HG03442 (cell line): ENCODE measurements around the gene KCNE4.
A peak's percentile ranks its signal among the peaks of the same experiment; 100 is the strongest.
"Not testable (repeated sequence)": the region's sequence is repeated elsewhere in the genome, so short reads cannot be mapped to it uniquely, and the experiment has no call there.

ENCODE experiments used
- ATAC-seq: cut with Tn5 transposase; IDR thresholded peaks from one replicate; pipeline ENCODE4 v1.9.1; 2021; ENCODE audit warnings: mild to moderate bottlenecking, moderate library complexity; ENCODE audit not compliant: unreplicated experiment

The KCNE4 gene

DNA sequence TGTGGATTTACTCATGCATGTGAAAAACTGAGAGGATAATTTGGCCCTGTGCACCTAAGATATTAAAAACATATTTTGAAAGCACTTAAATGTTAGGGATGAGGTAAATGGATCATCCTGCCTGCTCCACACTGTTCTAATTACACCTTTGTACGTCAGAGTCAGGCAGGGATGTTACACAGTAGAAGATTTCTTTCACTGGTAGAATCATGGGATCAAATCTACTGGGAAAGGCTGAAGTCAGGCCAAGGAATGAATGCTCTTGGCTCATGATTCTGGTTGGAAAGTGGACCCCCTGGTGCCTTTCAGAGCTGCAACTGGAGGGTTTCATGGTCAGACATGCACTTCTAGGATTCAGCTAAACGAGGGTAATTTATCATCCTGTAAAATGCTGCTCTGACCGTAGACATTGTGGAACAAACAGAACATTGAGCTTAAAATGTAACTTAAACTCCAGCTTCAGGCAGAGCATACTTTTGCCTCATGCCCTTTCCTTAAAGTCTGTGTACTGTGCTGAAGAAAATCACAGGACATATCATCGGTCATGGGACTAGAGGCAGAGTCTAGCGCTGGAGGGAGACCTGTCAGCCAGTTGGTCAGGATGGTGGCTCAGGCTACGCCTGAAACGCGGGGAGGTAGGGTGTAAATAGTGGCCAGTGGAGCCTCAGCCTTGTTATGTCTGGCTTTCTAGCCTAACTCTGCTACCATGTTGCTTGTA, 4.9 kb downstream of the KCNE4 start:
- no peak for ATAC-seq

DNA sequence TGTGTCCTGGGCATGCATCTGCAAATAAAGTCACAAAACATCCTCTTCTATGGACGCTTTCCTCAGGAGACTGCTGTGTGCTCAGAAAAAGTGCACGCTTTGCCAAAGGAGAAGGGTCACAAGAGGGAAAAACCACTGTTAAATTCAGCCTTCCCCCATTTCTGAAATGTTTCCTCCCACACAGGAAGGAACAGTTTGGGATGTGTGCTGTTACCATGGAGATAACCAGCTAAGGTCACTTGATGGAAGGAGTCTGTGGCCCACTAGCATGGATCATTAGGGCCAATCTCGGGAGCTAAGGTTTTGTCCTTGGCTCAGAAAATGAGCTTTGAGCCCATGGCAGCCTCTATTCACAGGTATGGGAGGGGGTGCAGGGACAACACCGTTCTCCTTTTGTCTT, 5.6 kb downstream of the KCNE4 start:
- ATAC-seq = no peak

DNA sequence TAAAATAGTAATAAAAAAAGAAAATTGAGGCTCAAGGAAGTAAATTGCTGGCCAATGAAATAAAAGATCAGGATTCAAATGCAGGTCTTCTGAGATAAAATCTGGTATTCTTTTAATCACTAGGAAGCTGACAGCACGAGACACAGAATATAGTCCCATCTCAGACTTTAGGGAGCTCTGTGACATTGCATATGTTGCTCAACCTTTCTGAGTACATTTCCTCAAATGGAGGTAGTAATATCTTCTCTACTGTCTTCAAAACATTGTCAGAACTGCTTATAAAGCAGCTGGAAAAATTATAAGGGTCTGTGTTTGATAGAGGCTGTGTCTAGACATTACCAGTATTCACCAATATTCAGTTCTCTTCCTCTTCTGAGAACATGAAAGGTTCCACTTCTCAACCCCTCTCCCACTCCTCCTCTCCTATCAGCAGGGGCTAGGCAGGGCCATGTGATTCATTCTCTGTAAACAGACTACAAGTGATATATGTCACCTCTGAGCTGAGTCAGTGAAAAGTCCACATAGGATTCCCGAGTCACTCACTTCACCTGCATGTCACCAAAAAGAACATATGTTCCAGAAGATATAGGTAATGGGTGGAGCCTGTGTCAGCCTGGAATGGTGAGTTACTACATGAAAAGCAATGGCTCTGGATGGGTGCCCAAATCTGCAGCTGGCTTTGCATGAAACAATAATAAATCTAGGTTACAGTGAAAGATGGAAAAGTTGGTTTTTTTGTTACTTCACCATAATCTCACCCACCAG, 7.1 kb downstream of the KCNE4 start:
- no peak for ATAC-seq

DNA sequence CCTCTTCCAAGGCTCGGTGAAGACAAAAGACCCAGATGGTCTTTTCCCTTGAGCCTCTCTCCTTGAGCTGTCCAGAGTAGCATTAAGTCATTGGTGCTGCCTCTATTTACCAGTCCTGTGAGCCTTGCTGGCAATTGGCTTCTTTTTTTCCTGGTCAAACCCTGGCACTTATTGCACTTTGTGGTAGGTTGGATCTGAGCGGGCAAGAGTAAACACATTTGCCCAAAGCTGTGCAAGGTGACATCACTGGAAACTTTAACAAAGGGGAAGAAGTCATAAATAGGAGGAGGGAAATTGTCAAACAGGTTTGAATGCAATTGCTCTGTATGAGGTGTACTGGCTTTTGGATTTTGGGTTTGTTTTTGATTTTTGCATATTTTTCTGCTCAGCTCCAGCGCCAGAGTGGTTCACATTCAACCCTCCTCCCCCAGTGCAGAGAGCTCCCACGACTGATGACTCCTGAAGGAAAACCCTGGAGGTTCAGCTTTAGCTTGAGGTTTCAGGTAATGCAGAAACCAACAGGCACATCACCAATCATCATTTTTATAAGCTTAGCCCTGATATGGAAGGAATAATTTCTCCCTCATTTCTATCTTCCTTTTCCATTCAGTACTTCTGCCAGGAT, 8.3 kb downstream of the KCNE4 start:
- ATAC-seq = no peak

DNA sequence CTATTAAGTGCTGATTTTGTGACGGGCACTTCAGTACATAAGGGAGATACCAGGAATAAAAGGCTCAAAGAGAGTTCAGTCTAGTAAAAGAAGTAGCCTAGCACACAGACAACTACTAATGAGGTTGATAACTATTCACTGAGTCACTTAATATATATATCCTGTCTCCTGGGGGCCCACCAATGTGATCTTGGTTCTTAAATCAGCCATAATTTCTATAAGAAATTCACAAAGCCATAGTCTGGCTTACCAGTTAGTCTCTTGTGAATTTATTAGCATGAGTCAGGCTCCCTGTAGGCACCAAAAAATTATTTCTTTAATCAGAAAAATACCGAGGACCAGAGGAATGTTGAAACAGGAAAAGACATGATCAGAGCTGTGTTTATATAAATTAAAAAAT, 10.4 kb downstream of the KCNE4 start:
- ATAC-seq = no peak

DNA sequence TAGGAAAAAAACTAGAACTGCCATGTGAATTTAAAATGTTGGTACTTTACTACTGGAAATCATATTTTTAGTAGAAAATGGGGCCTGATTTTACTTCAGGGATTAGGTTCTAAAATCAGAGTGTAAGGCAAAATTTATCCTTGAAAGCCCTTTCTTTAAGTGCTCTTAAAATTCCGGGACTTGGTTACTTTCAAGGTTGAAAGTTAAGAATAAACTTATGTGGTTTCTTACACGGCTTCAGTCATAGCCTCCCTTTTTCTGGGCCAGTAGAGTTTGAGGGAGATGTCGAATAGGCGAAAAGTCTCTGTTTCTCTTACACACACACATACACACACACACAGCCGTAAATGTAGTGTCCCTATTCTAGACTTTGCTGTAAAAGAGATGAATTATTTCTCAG, 13.1 kb downstream of the KCNE4 start:
- no peak for ATAC-seq

DNA sequence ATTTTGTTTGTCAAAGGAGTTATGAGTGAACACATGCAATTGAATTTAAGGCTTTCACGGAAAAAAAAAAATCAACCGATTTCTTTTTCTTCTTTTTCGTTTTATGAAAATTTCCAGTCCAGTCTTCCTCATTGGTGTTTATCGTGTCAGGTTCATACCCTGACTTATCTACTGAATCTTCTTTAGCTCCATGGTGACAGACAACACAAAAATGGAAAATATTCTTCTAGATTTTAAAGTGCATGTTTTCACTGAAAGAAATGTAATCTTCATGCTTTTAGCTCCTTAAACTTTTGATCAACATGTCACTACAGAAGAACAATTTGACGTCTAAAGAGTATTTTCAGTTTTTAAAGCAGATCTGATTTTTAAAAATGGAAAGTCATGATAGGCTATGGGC, 14.7 kb downstream of the KCNE4 start:
- no peak for ATAC-seq

DNA sequence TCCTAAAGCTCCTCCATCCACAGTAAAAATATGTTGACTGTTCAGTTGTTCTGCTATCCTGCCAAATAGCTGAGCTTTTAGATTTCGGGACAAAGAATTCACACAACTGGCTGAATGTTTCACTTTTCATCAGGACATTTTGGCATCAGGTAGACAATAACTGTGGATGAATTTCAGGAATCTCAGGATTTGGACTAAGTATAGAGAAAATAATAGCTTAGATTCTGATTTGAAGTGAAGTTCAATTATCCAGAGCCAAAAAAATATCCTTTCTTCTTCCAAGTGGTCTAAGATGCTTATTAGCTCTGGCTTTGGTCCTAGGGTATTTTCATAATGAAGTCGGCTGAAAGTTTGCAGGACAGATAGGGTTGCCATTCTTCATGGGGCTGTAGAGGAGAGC, 16.1 kb downstream of the KCNE4 start:
- no peak for ATAC-seq

DNA sequence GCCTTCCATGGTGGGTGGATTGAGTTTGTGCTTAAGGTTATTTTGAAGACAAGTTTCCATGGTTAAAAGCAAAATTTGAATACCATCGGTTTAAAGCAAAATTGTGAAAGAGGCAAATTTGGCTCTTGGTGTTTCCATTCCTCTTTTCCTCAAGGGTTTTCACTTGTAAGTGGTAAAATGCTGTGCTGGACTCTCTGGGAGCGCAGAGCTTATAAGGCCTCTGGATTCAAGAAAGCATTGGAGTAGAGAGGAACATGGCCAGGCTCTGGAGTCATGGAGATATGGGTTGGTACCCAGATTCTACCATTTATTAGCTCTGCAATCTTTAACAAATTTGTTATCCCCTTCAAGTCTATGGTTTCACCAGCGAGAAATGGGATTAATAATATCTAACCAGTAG, 17.5 kb downstream of the KCNE4 start:
- ATAC-seq = no peak

DNA sequence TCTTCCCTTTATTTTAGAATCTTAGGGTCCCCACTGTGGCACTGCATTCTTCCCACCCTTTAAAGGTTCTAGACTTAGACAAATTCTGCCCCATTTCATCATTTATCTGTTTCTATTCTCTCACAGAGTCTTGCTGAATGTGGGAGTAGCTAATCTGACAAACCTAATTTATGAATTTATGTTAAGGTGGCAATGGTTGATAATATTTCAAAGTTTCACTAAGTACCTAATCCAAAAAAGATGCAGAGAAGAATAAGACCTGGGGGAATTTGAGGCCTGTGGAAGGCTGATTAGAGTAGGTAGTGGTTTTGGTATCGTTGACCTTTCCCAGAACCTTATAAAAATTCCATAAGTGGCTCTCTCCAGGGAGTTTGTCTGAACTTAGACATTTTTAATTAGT, 18.0 kb downstream of the KCNE4 start:
- ATAC-seq = no peak

DNA sequence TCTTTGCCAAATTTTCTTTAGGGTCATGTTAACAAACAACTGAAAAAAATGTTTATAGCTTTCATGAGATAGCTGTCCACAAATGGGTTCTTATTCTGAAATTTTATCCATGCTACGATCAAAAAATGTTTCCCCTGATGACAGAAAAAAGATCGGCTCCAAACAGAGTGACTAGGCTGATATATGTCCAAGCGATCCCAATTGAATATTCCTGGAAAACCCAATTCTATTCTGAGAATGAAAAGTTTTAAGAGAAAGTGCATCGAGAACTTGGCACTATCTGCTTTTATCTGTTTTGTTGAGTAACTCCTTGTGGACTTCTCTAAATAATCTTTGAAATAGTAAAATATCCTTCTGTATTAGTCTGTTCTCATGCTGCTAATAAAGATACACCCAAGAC, 19.1 kb downstream of the KCNE4 start:
- ATAC-seq = no peak

DNA sequence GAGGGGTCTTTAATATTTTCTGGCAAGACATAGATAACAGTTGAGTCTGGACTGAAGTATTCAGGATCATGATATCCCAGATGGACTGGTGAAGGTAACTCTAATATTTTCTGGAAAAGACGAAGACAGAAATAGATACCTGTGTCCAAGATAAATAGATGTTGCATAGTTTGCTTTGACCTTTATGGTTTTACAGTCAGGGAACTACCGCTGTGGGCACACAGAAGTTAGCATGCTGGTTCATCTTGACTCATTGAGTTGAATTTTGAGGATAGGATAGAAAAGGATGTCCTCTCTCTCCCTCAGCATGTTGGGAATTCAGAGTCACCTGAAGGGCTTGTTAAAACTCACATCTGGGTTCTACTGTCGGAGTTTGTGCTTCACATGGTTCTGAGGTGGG, 20.8 kb downstream of the KCNE4 start:
- no peak for ATAC-seq

DNA sequence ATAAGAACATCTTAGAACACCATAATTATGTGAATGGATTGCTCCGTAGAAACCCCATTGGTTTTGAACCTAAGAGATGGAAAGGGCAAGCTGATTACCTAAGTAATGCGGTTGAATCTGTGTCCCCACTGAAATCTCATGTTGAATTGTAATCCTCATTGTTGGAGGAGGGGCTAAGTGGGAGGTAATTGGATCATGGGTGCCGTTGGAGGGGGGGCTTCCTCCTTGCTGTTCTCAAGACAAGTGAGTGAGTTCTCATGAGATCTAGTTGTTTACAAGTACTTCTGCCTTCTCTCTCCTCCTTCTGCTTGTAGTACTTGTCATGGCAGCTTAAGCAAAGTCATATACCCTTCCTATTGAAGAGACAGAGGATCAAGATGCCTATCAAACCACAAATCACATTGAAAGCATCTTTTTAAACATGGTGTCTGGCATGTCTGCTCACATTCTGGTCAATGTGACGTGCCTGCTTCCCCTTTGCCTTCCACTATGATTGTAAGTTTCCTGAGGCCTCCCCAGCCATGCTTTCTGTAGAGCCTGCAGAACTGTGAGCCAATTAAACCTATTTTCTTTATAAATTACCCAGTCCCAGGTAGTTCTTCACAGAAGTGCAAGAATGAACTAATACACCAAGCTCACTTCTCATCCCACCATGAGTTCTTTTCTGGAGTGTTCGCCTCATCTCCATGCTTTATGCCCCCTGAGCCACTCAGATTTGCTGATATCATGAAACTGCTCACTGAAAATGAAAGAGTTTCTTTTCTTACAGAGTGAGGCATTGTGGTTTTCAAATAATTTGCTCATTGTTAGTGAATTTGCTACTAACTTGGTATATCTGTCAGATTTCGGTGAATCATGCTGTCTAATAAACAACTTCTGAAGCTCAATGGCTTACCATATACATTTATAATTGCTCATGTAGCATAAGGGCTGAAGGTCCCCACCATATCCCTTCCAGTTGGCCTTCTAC, 23.6 kb downstream of the KCNE4 start:
- peak; percentile 83 for ATAC-seq

DNA sequence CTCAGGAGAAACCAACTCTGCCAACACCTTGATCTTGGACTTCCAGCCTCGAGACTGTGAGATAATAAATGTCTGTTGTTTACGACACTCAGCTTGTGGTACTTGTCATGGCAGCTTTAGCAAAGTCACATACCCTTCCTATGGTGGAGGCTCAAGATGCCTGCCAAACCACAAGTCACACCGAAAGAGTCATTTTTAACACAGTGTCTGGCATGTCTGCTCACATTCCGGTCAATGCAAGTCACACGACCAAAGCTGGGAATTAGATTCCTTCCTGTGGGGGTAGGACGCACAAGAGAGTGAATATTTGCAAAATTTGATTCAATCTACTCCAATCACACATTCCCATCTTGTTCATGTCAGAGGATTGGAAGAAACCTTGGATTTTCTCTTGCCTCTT, 24.6 kb downstream of the KCNE4 start:
- ATAC-seq = no peak

DNA sequence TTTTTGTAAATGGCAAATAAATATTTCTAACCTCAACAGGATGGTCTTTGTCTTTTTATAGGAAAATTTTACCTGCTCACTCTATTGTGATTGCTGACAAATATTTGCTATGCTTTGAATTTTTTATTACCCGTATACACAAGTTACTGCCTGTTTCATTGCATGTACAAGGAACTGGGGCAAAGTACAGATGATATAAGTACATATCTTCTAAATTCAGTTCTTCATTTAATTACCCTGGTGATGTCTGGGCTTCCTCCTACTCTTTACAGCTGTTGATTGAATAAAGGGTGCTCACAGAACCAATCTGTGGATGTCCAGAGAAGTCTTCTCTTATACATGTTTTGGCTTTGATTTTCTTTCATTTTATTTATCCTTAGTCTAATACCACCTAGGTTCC, 26.5 kb downstream of the KCNE4 start:
- ATAC-seq = no peak

DNA sequence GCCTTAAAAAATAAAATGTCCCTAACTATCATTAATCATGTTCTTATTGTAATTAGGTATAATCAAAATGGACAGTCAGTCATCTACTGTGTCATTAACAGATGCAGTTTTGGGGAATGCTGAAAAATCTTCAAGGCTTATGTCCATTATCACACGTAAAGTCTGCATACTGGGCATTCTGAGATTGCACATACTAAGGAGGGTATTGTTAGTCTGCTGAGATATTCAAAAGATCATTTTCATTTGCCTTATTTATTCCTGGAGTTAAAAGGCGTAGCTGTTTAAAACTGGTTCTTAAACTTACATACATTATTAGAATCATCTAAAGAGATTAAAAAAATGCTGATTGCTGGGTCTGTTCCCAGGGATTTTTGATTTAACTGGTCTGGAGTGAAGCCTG, 27.4 kb downstream of the KCNE4 start:
- no peak for ATAC-seq

DNA sequence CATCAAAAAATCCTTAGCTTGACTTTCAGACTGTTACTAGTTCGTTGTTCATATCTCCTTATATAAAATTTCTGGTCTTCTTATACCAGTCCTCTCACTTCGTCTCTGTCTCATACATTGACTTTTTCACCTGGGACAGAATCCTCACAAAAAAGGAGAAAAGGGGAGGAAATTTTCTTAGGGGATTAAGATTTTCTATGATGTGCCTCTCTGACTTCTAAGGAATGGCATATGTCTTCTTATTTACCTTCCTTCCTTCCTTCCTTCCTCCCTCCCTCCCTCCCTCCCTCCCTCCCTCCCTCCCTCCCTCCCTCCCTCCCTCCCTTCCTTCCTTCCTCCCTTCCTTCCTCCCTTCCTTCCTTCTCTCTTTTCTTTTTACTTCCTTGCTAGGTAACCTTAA, 27.9 kb downstream of the KCNE4 start:
- ATAC-seq = no peak

DNA sequence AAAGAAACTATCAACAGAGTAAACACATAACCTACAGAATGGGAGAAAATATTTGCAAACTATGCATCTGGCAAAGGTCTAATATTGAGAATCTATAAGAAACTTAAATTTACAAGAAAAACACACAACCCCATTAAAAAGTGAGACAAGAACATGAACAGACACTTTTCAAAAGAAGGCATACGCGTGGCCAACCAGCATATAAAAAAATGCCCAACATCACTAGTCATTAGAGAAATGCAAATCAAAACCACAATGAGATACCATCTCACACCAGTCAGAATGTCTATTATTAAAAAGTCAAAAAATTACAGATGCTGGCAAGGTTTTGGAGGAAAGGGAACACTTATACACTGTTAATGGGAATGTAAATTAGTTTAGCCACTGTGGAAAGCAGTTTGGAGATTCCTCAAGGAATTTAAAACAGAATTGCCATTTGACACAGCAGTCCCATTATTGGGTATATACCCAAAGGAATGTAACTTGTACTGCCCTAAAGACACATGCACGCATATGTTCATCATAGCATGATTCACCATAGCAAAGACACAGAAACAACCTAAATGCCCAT, 28.9 kb downstream of the KCNE4 start:
- ATAC-seq = not testable (repeated sequence)

DNA sequence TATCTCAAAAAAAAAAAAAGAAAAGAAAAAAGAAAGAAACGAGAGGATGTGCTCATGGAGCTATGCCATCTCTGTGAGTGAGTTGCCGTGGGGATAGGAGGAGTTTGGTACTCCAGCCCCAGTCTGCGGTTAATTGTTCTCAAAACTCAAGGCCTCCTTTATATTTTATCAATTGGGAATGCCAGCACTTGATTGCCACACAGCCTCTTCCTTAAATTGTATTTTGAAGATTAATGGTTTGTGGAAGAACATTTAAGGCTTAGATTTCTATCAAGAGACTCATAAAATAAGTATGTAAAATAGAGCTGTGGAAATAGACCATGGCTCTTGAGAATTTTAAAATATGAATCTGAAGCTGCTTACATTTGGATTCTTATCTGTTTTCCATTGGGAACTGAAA, 29.8 kb downstream of the KCNE4 start:
- ATAC-seq = no peak

DNA sequence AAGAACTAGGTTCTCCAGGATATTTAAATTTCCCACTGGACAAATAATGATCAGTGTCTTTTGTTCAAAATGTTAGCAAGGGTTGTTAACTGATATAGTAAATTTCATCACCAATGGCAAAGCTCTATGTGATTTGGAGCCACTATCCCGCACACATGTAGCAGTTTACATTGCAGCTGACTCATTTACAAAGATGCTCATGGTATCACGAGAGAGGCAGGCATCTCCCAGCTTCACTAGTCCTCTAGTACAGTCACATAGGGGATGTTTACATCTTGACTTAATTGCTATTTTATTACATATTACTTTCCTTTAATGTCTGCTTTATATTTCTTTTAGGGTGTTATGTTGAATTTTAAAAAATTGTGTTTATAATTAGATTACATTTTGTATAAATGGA, 30.7 kb downstream of the KCNE4 start:
- no peak for ATAC-seq
